Measurements from ENCODE around the gene PBX3. TPM values are rescaled to one million over a fixed set of nuclear protein-coding genes. Genes with fewer than 3 reads are reported as not detected.

The PBX3 gene
- total and polyA plus RNA-seq, 12 donors: 14.5 to 79.6 (median 56.3) TPM

- DNase-seq (no peak), ATAC-seq (no peak)
Observed at GRCh38 chr9:126015424-126015823, 268.3 kb downstream of the PBX3 start.

GRCh38 chr9:126016579-126017290, 269.6 kb downstream of the PBX3 start:
- no peak for TF ChIP-seq CTCF (IDR thresholded peaks at IDR 0.05)
- no peaks in the 10 kb centered on the region for H3K36me3 ChIP-seq
- ATAC-seq: peak in 1 of 8 donors; percentile 47
- no peaks in the 10 kb centered on the region for H3K4me1 ChIP-seq
- H3K27me3 ChIP-seq: peaks cover 0 to 4% (median 0%) of the 10 kb centered on the region in 7 donors
- H3K4me3 ChIP-seq: no peak overlapping the region
- 89 to 90% methylated on average over 23 to 24 of the region's 24 CpGs for WGBS, 2 donors
- DNase-seq: no peak
- no peak overlapping the region for H3K27ac ChIP-seq
- intact Hi-C loops (cut with DNase I): no loop called here
- H3K9me3 ChIP-seq: no peaks in the 10 kb centered on the region

More at GRCh38 chr9:126015424-126015823, 268.3 kb downstream of the PBX3 start:
- WGBS, 2 donors: 89 to 93% methylated on average over 17 of the region's 17 CpGs
- Histone ChIP-seq H3K36me3 (no peaks in the 10 kb centered on the region), H3K9me3 (peaks cover 0 to under 1% (median 0%) of the 10 kb centered on the region in 11 donors), H3K27me3 (peaks cover 0 to 4% (median 0%) of the 10 kb centered on the region in 7 donors), H3K27ac (no peak overlapping the region), H3K4me1 (no peaks in the 10 kb centered on the region), H3K4me3 (no peak overlapping the region)
- intact Hi-C loops (cut with DNase I): no loop called here
- TF ChIP-seq CTCF (IDR thresholded peaks at IDR 0.05): no peak

Other genes starting within 250 kb of the PBX3 start
- 100 to 1,000 TPM; 102 to 143 (median 116) TPM for gene MAPKAP1, start 40.2 kb upstream of the PBX3 start, total RNA-seq
- 100 to 1,000 TPM; 116 to 136 TPM for gene MAPKAP1, start 40.2 kb upstream of the PBX3 start, polyA plus RNA-seq

Data from heart right ventricle (tissue), 16 donors.